Measurements from ENCODE around the gene PPP4C. TPM values are rescaled to one million over a fixed set of nuclear protein-coding genes. Genes with fewer than 3 reads are reported as not detected.
A peak's percentile ranks its signal among the peaks of the same experiment; 100 is the strongest.

PPP4C gene
- total RNA-seq, 1 experiment from 2014 or later = 116 TPM

DNA sequence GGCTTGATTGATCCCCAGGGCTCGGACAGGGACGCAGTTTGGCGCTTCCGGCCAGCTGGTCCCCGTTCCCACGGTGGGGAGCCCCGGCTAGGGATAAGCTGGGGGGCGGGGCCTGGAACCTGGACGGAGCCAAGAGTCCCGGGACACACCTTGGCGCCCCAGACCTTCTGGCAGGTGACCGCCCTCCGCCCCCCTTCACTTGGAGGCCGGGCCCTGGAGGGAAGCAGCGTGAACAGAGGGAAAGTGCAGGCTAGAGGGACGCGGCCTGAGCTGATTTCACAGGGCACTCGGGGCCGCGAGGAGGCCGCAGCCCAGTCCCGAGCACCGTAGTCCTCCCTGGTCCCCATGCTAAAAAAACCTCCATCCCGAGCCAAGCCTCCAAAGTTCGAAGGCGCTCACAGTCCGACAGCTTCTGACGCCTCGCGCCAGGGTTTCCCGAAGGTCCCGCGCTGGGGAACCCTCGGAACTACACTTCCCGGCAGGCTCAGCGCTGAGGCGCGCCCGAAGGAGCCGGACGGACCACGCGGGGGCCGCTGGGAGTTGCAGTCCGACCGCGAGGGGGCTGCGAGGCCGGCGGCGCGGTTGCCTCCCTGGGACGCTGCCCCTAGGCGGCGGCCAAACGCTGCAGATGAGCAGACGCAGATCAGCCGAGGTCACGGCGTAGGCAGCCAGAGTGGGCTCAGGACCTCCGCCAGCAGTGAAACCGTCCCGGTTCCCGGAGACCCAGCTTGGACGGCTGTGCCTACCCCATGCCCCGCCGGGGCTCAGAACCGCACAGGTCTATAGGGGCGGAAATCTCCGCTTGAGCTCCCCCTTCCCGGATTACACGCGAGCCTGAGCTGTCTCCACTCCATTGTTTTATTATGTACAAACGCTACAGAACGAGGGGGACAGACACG is 15.9 kb downstream of the PPP4C start, which contains the start of gene TBX6:
Gene TBX6 (minus strand): TSS at position 451 of the 899 bp plus-strand sequence. CDS start 731 bp downstream, outside the sequence.
- intact Hi-C loops (cut with micrococcal nuclease) = no loop called here
- BruUV-seq (replicated peaks) = no TSS peak
- H3K27me3 ChIP-seq (ENCODE audit: low read length) = no peaks in the 10 kb centered on the region
- peaks cover 31% of the 10 kb centered on the region for H3K4me1 ChIP-seq (ENCODE audit: insufficient read depth, low read length)
- ChIA-PET CTCF (interaction anchor here (0.6 to 1.7 kb wide), 4 partner anchors 10 to 279 kb away, joined by 3 to 13 read pairs (median 4); no protein-coding TSS in a partner anchor), POLR2A (ENCODE audit: unreplicated experiment) (interaction anchor here (0.6 kb wide), 1 partner anchor 15 kb away, joined by 3 read pairs; no protein-coding TSS in a partner anchor)
- H3K27ac ChIP-seq (ENCODE audit: low read length) = peak within 1 kb of the TSS; percentile 89
- H4K20me1 ChIP-seq (ENCODE audit: low read length) = no peaks in the 10 kb centered on the region
- H2AFZ ChIP-seq (ENCODE audit: low read length) = peak within 1 kb of the TSS; percentile 94
- DNase-seq (peak; percentile 87), ATAC-seq (peak; percentile 81)
- H3K4me3 ChIP-seq (ENCODE audit: low read length) = peak within 1 kb of the TSS; percentile 78
- peak within 1 kb of the TSS; percentile 67 for H3K9ac ChIP-seq (ENCODE audit: low read length)
- no peaks in the 10 kb centered on the region for H3K9me2 ChIP-seq (replicated peaks; ENCODE audit: low read length)
- H3K4me2 ChIP-seq (ENCODE audit: low read length) = peak within 1 kb of the TSS; percentile 98
- no peaks in the 10 kb centered on the region for H3K79me2 ChIP-seq (ENCODE audit: low read length)
- no peaks in the 10 kb centered on the region for H3K36me3 ChIP-seq (ENCODE audit: low read depth, low read length)
- H3F3A ChIP-seq (ENCODE audit: low read length, unreplicated experiment) = peaks cover 8% of the 10 kb centered on the region
- no peak for TF ChIP-seq EZH2phosphoT487 (IDR thresholded peaks at IDR 0.05; ENCODE audit: borderline replicate concordance, low read length)
- TF ChIP-seq, protein P1, sequence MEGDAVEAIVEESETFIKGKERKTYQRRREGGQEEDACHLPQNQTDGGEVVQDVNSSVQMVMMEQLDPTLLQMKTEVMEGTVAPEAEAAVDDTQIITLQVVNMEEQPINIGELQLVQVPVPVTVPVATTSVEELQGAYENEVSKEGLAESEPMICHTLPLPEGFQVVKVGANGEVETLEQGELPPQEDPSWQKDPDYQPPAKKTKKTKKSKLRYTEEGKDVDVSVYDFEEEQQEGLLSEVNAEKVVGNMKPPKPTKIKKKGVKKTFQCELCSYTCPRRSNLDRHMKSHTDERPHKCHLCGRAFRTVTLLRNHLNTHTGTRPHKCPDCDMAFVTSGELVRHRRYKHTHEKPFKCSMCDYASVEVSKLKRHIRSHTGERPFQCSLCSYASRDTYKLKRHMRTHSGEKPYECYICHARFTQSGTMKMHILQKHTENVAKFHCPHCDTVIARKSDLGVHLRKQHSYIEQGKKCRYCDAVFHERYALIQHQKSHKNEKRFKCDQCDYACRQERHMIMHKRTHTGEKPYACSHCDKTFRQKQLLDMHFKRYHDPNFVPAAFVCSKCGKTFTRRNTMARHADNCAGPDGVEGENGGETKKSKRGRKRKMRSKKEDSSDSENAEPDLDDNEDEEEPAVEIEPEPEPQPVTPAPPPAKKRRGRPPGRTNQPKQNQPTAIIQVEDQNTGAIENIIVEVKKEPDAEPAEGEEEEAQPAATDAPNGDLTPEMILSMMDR (conservative IDR thresholded peaks at IDR 0.05; ENCODE audit: low read depth, low read length) = peak; percentile 60
- TF ChIP-seq EZH2 (IDR thresholded peaks at IDR 0.05; ENCODE audit: low read length, unreplicated experiment) = no peak
- H3K9me3 ChIP-seq (ENCODE audit: low read length) = 0 out of 2 replicates have a peak, but pooled peaks cover under 1% of the 10 kb centered on the region

DNA sequence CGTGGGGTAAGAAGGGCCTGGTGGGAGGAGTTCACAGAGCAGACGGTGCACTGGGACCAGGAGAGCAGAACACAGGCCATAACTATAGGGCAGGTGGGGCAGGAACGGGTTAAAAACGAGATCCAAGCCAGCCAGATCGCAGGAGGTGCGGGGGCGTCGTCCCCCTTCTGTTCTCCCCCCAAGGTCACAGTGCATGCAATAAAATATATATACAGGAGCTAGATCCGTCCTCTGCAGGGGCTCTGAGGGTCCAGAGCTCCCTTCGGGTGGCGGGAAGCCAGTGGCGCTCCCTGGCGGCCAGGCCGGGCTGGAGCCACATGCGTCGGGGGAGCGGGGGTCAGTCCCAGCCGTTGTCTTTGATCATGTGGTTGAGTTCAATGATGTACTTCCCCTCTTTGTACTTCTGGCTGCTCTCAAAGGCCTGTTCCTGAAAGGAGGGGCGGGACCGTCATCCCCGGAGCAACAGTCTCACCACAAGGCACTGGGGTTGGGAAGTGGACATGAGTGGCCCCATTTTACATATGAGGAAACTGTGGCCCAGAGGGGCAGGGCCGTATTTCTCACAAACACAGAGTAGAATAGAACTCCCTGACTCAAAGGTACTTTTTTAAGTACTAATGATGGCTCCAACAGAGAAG is 16.7 kb downstream of the PPP4C start:
- Histone ChIP-seq H3K4me1 (ENCODE audit: insufficient read depth, low read length) (peaks cover 31% of the 10 kb centered on the region), H3K27ac (ENCODE audit: low read length) (peak overlapping the region; percentile 27; the same call in 1 of the 2 replicates), H3K79me2 (ENCODE audit: low read length) (no peaks in the 10 kb centered on the region), H3K9ac (ENCODE audit: low read length) (peak overlapping the region; percentile 67), H3K4me3 (ENCODE audit: low read length) (peak overlapping the region; percentile 78), H3F3A (ENCODE audit: low read length, unreplicated experiment) (peaks cover 8% of the 10 kb centered on the region), H2AFZ (ENCODE audit: low read length) (peak overlapping the region; percentile 94), H3K4me2 (ENCODE audit: low read length) (peak overlapping the region; percentile 98), H3K9me3 (ENCODE audit: low read length) (peaks cover 5% of the 10 kb centered on the region; the same call in 1 of the 2 replicates), H3K9me2 (replicated peaks; ENCODE audit: low read length) (no peaks in the 10 kb centered on the region), H3K27me3 (ENCODE audit: low read length) (no peaks in the 10 kb centered on the region), H3K36me3 (ENCODE audit: low read depth, low read length) (no peaks in the 10 kb centered on the region; the same call in 1 of the 2 replicates), H4K20me1 (ENCODE audit: low read length) (no peaks in the 10 kb centered on the region)
- BruUV-seq (replicated peaks) = no TSS peak
- ChIA-PET POLR2A (ENCODE audit: unreplicated experiment) (no interaction called here), CTCF (interaction anchor here (0.6 to 1.7 kb wide), 4 partner anchors 11 to 37 kb away, joined by 3 to 13 read pairs (median 4); no protein-coding TSS in a partner anchor)
- no peak for TF ChIP-seq EZH2 (IDR thresholded peaks at IDR 0.05; ENCODE audit: low read length, unreplicated experiment)
- TF ChIP-seq, protein P1 (conservative IDR thresholded peaks at IDR 0.05; ENCODE audit: low read depth, low read length) = peak; percentile 41
- ATAC-seq (no peak; the same call in 1 of the 2 replicates), DNase-seq (peak; percentile 45)
- intact Hi-C loops (cut with micrococcal nuclease) = no loop called here
